Neuronal stem cell (in vitro differentiated cells): ENCODE data around the gene HTR2C.

Experiments
- DNase-seq: peaks from one replicate; pipeline ENCODE4 v3.0.0-alpha.2; 2013; ENCODE audit warnings: low spot score
- H2AFZ ChIP-seq: one replicate; pipeline ENCODE4 v1.6.1; 2013; ENCODE audit warnings: mild to moderate bottlenecking, low read length, inconsistent platforms
- H2AK5ac ChIP-seq: 2 replicates; pipeline ENCODE4 v1.6.1; 2013; ENCODE audit warnings: low read depth, mild to moderate bottlenecking, inconsistent platforms, low read length, moderate library complexity, mixed read lengths
- H2BK120ac ChIP-seq: 2 replicates; pipeline ENCODE4 v1.6.1; 2013; ENCODE audit warnings: low read depth, mild to moderate bottlenecking, inconsistent platforms, low read length, moderate library complexity, mixed read lengths
- H2BK12ac ChIP-seq: one replicate; pipeline ENCODE4 v1.6.1; 2013; ENCODE audit warnings: low read length, inconsistent platforms
- H2BK15ac ChIP-seq: 2 replicates; pipeline ENCODE4 v1.6.1; 2013; ENCODE audit warnings: mild to moderate bottlenecking, low read length, inconsistent platforms, mixed read lengths
- H2BK5ac ChIP-seq: one replicate; pipeline ENCODE4 v1.6.1; 2013; ENCODE audit warnings: inconsistent platforms, mild to moderate bottlenecking, low read length, moderate library complexity
- H3K14ac ChIP-seq: one replicate; pipeline ENCODE4 v1.6.1; 2013; ENCODE audit warnings: low read length, inconsistent platforms
- H3K18ac ChIP-seq: 2 replicates; pipeline ENCODE4 v1.6.1; 2013; ENCODE audit warnings: low read length, inconsistent platforms
- H3K23ac ChIP-seq: 2 replicates; pipeline ENCODE4 v1.6.1; 2013; ENCODE audit warnings: low read depth, mild to moderate bottlenecking, mixed read lengths, low read length, inconsistent platforms; ENCODE audit not compliant: poor library complexity
- H3K27ac ChIP-seq: replicated peaks from 3 replicates; pipeline ENCODE4 v1.5.1; 2013; ENCODE audit warnings: low read length, inconsistent platforms
- H3K27me3 ChIP-seq, 3 experiments: 2 replicates each; pipeline ENCODE4 v1.6.1; 2013; ENCODE audit warnings: low read length in 3 of 3, mild to moderate bottlenecking in 2 of 3, inconsistent platforms in 1 of 3, low read depth in 1 of 3, mixed read lengths in 1 of 3, moderate library complexity in 1 of 3; ENCODE audit not compliant: control insufficient read depth in 3 of 3, insufficient read depth in 3 of 3
- H3K36me3 ChIP-seq, 2 donors: replicated peaks in 1 of 2; 2 replicates each; pipeline ENCODE4 v1.6.1; 2013; ENCODE audit warnings: low read length in 2 of 2; ENCODE audit not compliant: control insufficient read depth in 2 of 2, insufficient read depth in 2 of 2
- H3K4ac ChIP-seq: 2 replicates; pipeline ENCODE4 v1.6.1; 2013; ENCODE audit warnings: inconsistent platforms, mild to moderate bottlenecking, low read length, moderate library complexity
- H3K4me1 ChIP-seq, 2 donors: 1 replicate in 1 of 2; 2 replicates in 1 of 2; pipeline ENCODE4 v1.6.1; 2013; ENCODE audit warnings: low read length in 2 of 2, low read depth in 1 of 2; ENCODE audit not compliant: control insufficient read depth in 2 of 2, insufficient read depth in 1 of 2
- H3K4me2 ChIP-seq: one replicate; pipeline ENCODE4 v1.6.1; 2013; ENCODE audit warnings: mild to moderate bottlenecking, low read length, inconsistent platforms; ENCODE audit not compliant: insufficient read depth, poor library complexity, severe bottlenecking
- H3K4me3 ChIP-seq, 2 donors: 2 replicates each; pipeline ENCODE4 v1.5.1; 2013; ENCODE audit warnings: low read length in 2 of 2, mild to moderate bottlenecking in 2 of 2, inconsistent platforms in 1 of 2, moderate library complexity in 1 of 2
- H3K79me1 ChIP-seq: one replicate; pipeline ENCODE4 v1.6.1; 2013; ENCODE audit warnings: low read depth, mild to moderate bottlenecking, inconsistent platforms, low read length, moderate library complexity
- H3K9ac ChIP-seq: one replicate; pipeline ENCODE4 v1.6.1; 2013; ENCODE audit warnings: mild to moderate bottlenecking, low read depth, low read length, inconsistent platforms; ENCODE audit not compliant: poor library complexity
- H3K9me3 ChIP-seq, 2 donors: replicated peaks in 1 of 2; 2 replicates each; pipeline versions ENCODE3 to v1.6.1; 2013; ENCODE audit warnings: low read length in 2 of 2, mild to moderate bottlenecking in 2 of 2, inconsistent platforms in 1 of 2, low read depth in 1 of 2, mixed read lengths in 1 of 2, moderate library complexity in 1 of 2; ENCODE audit not compliant: control insufficient read depth in 2 of 2, insufficient read depth in 1 of 2
- H4K8ac ChIP-seq: one replicate; pipeline ENCODE4 v1.6.1; 2013; ENCODE audit warnings: low read depth, mild to moderate bottlenecking, inconsistent platforms, low read length, moderate library complexity
- H4K91ac ChIP-seq: one replicate; pipeline ENCODE4 v1.6.1; 2013; ENCODE audit warnings: low read length, low read depth, mild to moderate bottlenecking, inconsistent platforms; ENCODE audit not compliant: poor library complexity
- whole genome bisulfite sequencing, 2 donors: extraction: QIAGEN DNeasy Blood & Tissue Kit; methylation state at CpG; one replicate each; pipeline ENCODE4 v1.1.7; 2013; ENCODE audit warnings: missing lambda C conversion rate in 2 of 2, mixed read lengths in 1 of 2; ENCODE audit not compliant: insufficient read length in 2 of 2, insufficient replicate concordance in 1 of 2; ENCODE audit errors: extremely low coverage in 2 of 2; 5-methylcytosine and 5-hydroxymethylcytosine counted together

Gene HTR2C

GRCh38 chrX:114905251-114905650, 321.4 kb downstream of the HTR2C start:
- no peak overlapping the region for H3K27ac ChIP-seq
- H3K9ac ChIP-seq = no peak overlapping the region
- H3K36me3 ChIP-seq = no peaks in the 10 kb centered on the region
- no peak overlapping the region for H2AK5ac ChIP-seq
- H3K27me3 ChIP-seq = peaks cover 0 to 16% (median 0%) of the 10 kb centered on the region in 3 experiments
- H2BK120ac ChIP-seq = no peak overlapping the region
- H3K4me1 ChIP-seq = no peaks in the 10 kb centered on the region
- no peaks in the 10 kb centered on the region for H3K9me3 ChIP-seq
- no peak overlapping the region for H2BK15ac ChIP-seq
- H3K4me3 ChIP-seq = no peak overlapping the region
- H4K8ac ChIP-seq = no peak overlapping the region
- no peak overlapping the region for H3K4me2 ChIP-seq
- H3K14ac ChIP-seq = no peak overlapping the region
- no peak overlapping the region for H2BK5ac ChIP-seq
- H3K79me1 ChIP-seq = no peaks in the 10 kb centered on the region
- no CpG with 5 or more reads among the region's 2 CpGs for WGBS, 2 donors
- no peak overlapping the region for H4K91ac ChIP-seq
- H2AFZ ChIP-seq = no peak overlapping the region
- H2BK12ac ChIP-seq = no peak overlapping the region
- H3K18ac ChIP-seq = no peak overlapping the region
- no peak for DNase-seq
- H3K4ac ChIP-seq = no peak overlapping the region
- no peak overlapping the region for H3K23ac ChIP-seq

DNA sequence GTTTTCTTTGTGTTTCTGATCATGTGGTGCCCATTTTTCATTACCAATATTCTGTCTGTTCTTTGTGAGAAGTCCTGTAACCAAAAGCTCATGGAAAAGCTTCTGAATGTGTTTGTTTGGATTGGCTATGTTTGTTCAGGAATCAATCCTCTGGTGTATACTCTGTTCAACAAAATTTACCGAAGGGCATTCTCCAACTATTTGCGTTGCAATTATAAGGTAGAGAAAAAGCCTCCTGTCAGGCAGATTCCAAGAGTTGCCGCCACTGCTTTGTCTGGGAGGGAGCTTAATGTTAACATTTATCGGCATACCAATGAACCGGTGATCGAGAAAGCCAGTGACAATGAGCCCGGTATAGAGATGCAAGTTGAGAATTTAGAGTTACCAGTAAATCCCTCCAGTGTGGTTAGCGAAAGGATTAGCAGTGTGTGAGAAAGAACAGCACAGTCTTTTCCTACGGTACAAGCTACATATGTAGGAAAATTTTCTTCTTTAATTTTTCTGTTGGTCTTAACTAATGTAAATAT, 323.2 kb downstream of the HTR2C start:
- Histone ChIP-seq H3K23ac (no peak overlapping the region), H3K9me3 (no peaks in the 10 kb centered on the region), H3K18ac (no peak overlapping the region), H2AK5ac (no peak overlapping the region), H3K14ac (no peak overlapping the region), H3K9ac (no peak overlapping the region), H4K8ac (no peak overlapping the region), H3K79me1 (no peaks in the 10 kb centered on the region), H3K4me2 (no peak overlapping the region), H2BK12ac (no peak overlapping the region), H2AFZ (no peak overlapping the region), H3K4me1 (no peaks in the 10 kb centered on the region), H3K27me3 (peaks cover 0 to 16% (median 0%) of the 10 kb centered on the region in 3 experiments), H3K27ac (no peak overlapping the region), H3K4ac (no peak overlapping the region), H2BK15ac (no peak overlapping the region), H3K4me3 (no peak overlapping the region), H4K91ac (no peak overlapping the region), H3K36me3 (no peaks in the 10 kb centered on the region), H2BK120ac (no peak overlapping the region), H2BK5ac (no peak overlapping the region)
- DNase-seq = no peak
- WGBS, 2 donors = no CpG with 5 or more reads among the region's 9 CpGs

DNA sequence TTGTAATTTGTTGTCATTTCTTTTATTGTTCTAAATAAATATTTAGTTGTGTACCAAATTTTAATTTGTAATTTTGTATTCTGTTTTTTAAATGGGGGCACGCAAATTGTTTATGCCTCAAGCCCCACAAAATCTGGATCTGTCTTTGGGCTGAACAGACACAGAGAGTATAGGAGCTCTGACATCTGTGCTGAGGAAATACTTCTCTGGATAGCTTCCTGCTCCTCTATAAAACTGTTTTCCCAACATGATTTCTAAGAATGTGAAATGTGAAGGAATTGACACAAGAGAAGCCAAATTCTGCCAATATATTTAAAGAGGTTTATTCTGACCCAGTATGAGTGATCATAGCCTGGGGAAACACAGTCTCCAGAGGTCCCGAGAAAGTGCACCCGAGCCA, 340.5 kb downstream of the HTR2C start:
- no peak overlapping the region for H2BK5ac ChIP-seq
- H3K4ac ChIP-seq = no peak overlapping the region
- H4K8ac ChIP-seq = no peak overlapping the region
- H3K4me3 ChIP-seq = no peak overlapping the region
- no peak overlapping the region for H2BK15ac ChIP-seq
- WGBS, 2 donors = no CpG with 5 or more reads among the region's 3 CpGs
- no peak overlapping the region for H3K27ac ChIP-seq
- no peaks in the 10 kb centered on the region for H3K27me3 ChIP-seq
- no peak overlapping the region for H3K9ac ChIP-seq
- no peaks in the 10 kb centered on the region for H3K4me1 ChIP-seq
- no peaks in the 10 kb centered on the region for H3K36me3 ChIP-seq
- no peak for DNase-seq
- no peak overlapping the region for H3K23ac ChIP-seq
- H2BK12ac ChIP-seq = no peak overlapping the region
- H3K9me3 ChIP-seq = no peaks in the 10 kb centered on the region
- H2AK5ac ChIP-seq = no peak overlapping the region
- H2AFZ ChIP-seq = no peak overlapping the region
- H3K14ac ChIP-seq = no peak overlapping the region
- no peak overlapping the region for H2BK120ac ChIP-seq
- H3K79me1 ChIP-seq = no peaks in the 10 kb centered on the region
- H4K91ac ChIP-seq = no peak overlapping the region
- no peak overlapping the region for H3K4me2 ChIP-seq
- no peak overlapping the region for H3K18ac ChIP-seq

- H3K4me1 ChIP-seq = no peaks in the 10 kb centered on the region
- H2BK15ac ChIP-seq = no peak overlapping the region
- no peak overlapping the region for H3K4ac ChIP-seq
- no peaks in the 10 kb centered on the region for H3K36me3 ChIP-seq
- DNase-seq = no peak
- no peak overlapping the region for H4K91ac ChIP-seq
- H3K18ac ChIP-seq = no peak overlapping the region
- H2AFZ ChIP-seq = no peak overlapping the region
- no peaks in the 10 kb centered on the region for H3K79me1 ChIP-seq
- no peak overlapping the region for H4K8ac ChIP-seq
- no peak overlapping the region for H2BK120ac ChIP-seq
- H3K9ac ChIP-seq = no peak overlapping the region
- no peak overlapping the region for H3K4me2 ChIP-seq
- no peak overlapping the region for H3K23ac ChIP-seq
- H2AK5ac ChIP-seq = no peak overlapping the region
- no peak overlapping the region for H2BK5ac ChIP-seq
- no peak overlapping the region for H3K27ac ChIP-seq
- H3K14ac ChIP-seq = no peak overlapping the region
- H3K4me3 ChIP-seq = no peak overlapping the region
- H3K9me3 ChIP-seq = no peaks in the 10 kb centered on the region
- H2BK12ac ChIP-seq = no peak overlapping the region
- H3K27me3 ChIP-seq = no peaks in the 10 kb centered on the region
These were observed 341.0 kb downstream of the HTR2C start for GRCh38 chrX:114924856-114925255.
